Activated T-helper 1 cell treated with Interleukin-2 at 50 U/mL for 16 hours (primary cell): ENCODE measurements around the gene HIVEP3.

Source experiments
- DNase-seq: peaks from one replicate; pipeline ENCODE4 v3.0.0-alpha.2; 2020; ENCODE audit warnings: low read depth

Gene HIVEP3

DNA sequence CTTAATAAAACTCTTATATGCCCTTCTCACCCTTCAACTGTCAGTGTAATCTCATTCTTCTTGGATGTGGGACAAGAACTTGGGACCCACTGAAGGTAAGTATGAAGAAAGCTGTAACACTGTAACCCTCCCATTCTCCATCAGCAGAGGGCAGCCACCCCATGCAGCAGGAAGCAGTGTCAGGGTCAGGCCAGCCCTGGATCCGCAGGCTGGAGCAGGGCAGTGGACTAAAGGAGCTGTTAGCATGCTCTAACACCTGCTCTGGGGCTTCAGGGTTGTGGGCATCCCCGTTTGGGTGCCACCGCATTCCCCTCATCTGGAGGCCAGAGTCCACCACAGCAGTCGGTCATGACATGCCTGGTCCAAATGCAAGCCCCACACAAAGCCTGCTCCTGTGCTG lies 156.5 kb downstream of the HIVEP3 start:
- DNase-seq = no peak

DNA sequence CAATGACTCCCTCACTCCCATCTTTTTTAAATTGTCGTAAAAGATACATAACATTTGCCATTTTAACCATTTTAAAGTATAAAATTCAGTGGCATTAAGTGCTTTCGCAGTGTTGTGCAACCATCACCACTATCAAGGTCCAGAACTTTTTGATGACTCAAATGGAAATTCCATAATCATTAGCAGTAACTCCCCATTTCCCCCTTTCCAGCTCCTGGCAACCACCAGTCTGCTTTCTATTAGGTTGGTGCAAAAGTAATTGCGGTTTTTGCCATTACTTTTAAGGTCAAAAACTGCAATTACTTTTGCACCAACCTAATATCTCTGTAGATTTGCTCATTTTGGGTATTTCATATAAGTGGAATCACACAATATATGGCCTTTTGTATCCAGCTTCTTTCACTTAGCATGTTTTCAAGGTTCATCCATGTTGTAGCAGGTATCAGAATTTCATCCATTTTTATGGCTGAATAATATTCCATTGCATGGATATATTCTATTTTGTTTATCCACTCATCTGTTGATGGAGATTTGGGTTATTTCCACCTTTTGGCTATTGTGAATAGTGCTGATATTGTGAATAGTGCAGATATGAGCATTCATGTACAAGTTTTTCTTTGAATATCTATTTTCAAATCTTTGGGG lies 159.7 kb downstream of the HIVEP3 start:
- DNase-seq = no peak

DNA sequence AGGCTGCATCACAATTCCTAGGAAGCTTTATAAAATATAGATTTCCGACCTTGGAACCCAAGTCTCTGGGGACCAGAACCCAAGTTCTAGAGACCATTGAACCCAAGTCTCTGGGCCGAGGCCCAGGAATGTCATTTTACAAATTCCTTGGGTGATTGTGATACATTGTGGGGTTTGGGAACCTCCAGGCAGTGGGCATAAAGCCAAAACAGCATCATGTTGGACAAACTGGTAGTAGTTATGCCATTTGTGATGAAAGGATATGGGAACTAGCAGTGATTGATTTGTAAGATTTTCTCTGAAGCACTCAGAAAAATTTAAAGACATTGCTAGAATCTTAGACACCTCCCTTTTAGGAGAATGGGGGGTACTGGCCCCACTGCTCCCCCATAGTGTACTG lies 160.2 kb downstream of the HIVEP3 start:
- DNase-seq = no peak

DNA sequence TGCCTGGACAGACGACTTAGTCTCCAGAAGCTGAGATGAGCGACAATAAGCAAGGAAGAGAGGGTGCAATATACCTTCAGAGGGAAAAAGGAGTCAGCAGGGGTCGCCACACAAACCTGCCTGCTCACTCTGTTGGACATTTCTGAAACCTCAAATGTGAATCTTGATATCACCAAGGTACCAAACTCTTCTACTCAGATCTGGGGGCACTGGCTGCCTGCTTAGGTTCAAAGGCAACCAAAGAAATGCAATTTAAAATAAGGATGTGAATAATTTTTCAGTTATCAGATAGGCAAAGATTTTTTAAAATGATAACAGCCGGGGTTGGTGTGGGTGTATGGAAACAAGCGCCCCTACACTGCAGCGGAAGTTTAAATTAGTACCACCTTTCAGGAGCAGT lies 164.2 kb downstream of the HIVEP3 start:
- no peak for DNase-seq

DNA sequence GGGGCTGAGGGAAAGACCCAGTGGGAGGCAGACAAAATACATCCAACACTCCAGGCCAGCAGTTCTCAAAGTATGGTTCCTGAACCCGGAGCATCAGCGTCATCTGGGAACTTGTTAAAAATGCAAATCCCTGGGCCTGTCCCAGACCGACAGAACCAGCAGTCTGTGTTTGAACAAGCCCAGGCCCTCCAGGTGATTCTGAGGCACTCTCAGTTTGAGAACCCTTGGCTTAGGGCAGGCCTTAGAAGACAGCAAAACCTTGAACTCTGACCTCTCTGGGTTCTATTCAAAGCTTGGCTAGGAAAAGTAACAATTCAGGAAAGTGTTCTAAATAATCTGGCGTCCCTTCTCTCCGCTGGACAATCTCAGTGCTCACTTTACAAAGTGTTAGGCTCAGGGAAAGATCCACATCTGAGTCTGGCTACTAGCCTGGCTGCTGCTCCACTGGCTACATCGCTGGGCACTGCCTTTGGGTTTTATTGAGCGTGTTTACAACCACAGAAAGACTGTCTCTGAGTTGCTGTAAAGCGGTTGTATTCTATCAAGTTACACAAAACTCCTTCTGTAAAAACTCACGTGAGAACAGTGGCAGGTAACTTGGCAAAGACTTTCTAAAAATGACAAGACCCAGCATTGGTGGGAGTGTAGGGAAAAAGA lies 166.1 kb downstream of the HIVEP3 start:
- DNase-seq = no peak

DNA sequence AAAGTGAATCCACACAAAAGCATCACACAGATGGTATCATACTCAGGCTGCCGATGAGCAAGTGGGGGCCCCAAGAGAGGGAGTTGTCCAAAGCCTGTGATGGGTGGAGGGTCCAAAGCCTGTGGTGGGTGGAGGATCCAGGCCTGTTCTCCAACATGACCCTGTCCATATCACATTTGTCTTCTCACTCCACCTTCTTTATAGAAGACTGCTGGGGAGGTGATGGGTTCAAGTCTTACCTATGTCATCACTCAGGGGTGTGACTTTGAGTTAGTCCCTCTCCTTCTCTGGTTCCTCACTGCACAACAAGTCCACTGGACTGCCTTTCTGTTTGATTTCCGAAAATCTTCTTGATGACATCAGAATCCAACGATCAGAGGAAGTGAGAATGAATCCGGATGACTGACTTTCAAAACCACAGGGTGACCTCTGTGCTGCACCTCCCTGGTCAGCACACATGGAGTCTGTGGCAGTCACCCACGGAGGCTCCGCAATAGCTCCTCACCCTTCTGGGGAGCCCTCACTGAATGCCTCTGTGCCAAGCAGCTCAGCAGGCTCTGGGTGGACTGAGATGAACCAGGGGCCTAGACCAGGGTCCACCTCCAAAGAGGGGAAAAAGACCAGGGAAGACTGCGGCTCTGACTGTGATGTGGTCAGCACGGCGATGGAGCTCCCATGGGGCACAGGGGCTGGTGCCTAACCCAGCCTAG lies 166.8 kb downstream of the HIVEP3 start:
- DNase-seq = no peak

DNA sequence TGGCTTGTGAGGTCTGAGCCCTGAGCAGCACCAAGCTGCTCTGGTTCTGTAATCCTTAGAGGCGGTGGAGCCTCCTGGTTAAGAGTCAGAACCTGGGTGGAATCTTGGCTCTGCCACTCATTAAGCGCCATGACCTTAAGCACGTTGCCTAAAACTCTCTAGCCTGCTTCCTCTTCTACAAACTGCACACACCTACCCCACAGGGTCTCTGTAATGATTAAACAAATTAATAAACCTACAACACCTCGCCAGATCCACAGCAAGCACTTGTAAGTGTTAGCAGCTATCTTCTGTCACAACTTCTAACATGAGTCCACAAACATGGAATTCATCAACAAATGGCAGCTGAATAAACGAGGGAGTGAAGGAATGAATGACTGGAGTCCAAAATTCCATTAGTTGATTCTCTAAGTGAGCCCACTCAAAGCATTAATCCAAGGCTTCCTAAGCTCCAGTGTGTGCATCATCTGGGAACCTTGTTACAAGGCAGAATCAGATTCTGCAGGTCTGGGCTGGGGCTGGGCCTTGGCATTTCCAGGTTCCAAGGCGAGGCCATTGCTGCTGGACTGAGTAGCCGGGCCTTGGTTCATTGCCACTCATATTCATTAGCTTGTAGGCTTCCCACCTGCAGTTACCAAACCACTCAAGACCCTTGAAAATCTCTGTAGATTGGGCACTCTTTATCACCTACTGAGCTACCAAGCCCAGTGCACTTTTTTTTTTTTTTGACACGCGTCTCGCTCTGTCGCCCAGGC lies 168.6 kb downstream of the HIVEP3 start:
- DNase-seq = no peak

DNA sequence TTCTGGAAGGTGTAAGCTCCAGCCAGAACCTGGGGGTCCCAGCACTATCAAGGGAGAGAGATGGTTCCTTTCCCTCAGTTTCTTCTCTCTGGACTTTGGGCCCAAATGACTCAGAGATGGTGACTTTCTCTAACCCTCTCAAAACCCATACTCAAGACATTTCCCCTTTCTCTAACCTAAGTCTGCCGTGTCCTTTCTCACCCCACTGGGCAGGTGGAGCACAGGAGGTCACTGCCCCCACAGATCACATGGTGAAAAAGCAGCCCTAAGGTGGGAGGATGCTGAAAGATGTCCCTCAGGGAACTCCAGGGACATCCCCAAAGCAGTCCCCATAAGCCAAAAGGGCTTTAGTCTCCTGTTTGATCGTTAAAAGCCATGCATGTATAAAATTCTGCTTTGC lies 173.7 kb downstream of the HIVEP3 start:
- DNase-seq = no peak

DNA sequence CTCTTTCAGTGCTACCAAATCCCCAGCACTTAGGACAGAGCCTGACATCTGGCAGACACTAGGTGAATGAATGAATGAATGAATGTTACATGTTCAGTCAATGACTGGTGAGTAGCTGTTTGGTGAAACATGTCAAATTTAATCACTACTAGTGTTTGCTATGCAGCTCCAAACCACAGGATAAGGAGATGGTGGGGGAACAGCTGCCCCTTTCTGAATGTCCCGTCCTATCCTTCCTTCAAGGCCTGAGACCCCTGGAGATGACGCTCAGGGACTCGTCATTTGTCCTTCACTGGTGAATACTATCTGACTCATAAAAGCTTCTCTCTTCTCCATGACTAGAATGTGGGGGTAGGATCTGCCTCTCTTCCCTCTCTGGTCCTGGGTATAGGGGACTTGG lies 175.4 kb downstream of the HIVEP3 start:
- DNase-seq = no peak

DNA sequence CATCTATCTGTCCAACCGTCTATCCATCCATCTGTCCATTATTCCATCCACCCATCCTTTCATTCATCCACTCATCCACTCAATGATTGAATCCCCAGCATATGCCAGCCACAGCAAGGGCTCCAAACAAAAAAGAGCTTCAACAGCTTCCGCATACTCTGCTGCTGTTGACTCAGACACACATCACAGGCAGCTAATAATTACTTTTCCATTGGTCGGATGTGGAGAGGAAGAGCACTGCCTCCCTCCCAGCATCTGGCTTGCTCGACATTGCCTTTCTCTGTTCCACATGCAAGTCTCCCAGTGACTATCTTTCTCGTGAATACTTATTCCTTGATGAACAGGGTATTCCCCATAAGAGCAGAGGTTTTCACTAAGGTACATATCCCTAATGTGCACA lies 176.5 kb downstream of the HIVEP3 start:
- DNase-seq = no peak

DNA sequence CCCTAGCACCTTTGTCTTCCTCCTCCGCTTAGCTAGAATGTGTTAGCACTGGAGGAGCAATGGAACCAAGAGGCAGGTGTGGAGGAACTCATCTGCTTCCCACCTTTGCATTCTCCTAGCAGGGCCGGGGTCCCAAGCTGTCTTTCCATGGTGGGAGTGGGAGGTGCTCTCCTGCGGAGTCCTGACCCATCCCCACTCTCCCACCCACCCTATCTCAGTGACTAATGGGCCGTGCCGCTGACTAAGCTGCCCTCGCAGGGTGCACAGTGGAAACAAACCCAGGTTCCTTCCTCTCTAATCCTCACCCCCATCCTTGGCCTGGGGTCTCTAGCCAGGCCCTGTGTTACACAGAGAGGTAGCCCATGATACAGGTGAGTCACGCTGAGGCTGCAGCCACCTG lies 177.5 kb downstream of the HIVEP3 start:
- DNase-seq = no peak

DNA sequence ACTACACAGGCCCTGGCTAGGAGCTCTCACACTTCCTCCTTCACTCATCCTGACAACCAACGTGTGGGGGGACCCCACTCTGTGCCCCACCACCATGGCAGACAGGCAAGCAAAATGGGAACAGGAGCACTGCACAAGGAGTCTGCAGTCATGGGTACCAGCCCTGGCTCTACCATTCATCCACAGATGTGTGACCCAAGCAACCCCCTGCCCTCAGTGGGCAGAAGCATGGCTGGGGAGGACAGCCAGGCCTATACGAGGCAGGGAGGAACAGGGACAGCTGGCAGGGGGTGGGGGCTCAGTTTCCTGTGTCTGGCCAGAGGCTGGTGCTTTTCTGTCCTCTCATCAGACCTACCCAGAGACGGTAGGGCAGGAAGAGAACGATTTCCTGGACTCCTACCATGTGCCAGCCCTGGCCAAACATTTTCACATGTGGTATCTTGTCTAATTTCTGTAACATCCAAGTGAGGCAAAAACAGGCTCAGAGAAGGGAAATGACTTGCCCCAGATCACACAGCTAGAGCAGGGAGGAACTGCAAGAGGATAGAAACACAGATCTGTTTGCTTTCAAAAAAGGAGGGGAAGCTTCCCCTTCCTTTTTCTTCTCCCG lies 178.0 kb downstream of the HIVEP3 start:
- DNase-seq = no peak

DNA sequence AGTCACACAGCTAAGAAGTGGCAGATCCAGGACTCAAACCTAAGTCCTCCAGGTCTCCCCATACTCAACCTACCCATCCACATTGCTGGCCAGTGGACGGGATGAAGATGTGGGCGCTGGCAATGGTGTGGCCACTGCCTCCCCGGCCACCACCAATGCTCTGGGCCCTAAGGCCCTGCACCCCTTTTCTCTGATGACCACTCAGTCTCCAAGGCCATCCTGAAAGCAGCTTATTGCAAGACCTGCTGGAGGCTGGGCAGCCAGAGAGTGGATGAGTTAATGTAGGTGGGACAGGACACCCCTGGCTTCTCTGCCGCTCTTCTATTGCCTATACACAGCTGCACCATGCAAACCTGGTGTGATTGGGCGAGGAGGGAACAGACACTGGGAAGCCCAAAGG lies 178.7 kb downstream of the HIVEP3 start:
- DNase-seq = no peak

DNA sequence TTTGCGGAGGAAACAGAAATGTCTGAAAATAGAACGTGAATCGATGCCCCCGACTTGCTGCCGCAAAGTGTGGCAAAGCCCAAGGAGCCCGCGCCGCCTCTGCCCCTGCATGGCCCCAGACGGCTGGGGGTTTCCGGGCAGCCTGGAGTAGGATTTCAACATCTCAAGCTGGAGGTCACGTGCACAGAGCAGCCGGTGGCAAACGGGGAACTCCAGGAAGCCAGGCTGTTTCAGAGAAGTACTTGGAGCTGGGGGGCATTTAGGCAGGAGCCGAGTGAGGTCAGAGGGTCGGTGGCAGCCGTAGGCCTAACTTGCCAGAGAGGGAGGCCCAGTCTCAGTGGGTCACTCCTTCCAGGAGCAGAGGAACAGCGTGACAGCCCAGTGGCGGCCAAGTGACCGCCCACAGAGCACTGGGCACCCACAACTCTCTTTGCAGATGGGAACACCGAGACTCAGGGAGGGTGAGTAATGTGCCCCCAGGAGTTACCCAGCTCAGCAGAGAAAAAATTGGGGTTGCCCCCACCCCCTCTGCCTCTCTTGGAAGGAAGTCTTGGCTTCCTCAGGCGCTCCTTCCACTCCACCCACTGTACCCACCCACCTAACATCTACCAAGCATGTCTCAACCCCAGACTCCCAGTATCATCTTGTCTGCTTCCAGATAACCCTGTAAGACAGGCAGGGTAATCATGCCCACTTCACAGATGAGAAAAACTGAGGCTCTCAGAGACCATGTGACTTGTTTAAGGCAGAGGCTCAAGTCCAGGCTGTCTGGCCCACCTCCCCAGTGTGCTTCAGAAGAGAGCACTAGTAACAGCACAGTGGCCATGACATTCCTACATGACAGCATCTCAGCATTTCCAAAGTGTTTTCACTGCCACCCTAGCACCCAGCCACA lies 179.4 kb downstream of the HIVEP3 start:
- DNase-seq = peak; percentile 25

DNA sequence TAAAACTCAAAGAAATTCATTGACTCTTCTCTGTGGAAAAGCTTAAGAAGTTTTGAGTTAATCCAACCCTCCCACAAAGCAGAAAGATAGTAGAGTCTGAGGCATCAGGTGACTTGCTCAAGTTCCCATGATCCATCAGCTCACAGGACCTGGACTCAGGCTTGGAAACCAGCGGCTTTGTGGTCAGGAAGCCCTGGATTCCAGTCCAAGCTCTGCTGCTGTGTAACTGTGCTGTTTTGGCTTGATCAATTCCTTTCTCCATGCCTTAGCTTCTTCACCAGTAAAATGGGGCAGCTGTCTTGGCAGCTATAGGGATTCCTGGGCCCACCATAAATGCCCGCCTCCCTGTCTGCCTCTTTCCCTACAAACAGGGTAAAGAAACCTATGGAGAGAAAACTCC lies 180.2 kb downstream of the HIVEP3 start:
- DNase-seq = no peak

DNA sequence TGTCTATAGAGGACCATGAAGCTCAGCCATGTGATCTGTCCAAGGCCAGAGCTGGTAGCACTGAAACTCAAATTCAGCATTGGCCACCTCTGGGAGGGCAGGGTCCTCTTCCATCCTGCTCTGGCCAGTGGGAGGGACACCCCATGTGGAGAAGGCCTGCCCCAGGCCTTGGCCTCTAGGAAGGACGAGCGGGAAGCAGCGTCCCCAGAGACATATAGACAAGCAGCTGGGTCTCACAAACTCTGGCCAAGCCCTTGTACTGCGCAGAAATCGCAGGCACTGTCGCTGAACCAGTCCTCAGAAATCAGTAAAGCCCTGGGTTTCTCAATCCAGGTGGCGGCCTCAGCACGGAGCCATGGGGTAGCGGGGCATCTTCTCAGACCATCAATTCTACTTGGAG lies 180.7 kb downstream of the HIVEP3 start:
- no peak for DNase-seq

DNA sequence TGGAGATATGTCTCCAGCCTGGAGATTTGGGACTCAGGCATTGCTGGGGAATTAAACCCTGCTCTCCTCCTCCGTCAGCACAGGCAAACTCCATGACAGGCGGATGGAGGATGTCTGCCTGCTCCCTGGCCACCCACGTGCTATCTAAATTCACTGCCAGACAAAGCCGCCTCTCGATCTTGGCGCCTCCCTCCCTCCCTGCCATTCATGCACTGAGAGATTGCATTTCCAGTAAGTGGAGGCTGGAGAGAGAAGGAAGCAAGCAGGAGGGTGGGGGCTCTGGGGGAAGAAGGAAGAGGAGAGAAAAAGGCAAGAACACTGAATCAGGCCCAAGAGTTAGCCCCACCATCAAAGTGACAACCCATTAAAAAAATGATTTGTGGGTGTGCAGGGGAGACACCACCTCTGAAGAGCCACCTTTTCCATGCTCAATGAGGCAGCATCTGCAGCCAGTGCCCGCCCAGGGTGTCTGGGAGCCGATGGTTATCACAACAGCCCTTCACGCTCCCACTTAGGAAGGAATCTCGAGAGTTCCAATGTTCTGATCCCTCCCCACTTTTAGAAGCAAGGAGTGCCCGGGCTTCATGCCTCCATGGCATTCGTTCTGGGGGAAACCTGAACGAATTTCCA lies 183.0 kb downstream of the HIVEP3 start:
- DNase-seq = no peak

DNA sequence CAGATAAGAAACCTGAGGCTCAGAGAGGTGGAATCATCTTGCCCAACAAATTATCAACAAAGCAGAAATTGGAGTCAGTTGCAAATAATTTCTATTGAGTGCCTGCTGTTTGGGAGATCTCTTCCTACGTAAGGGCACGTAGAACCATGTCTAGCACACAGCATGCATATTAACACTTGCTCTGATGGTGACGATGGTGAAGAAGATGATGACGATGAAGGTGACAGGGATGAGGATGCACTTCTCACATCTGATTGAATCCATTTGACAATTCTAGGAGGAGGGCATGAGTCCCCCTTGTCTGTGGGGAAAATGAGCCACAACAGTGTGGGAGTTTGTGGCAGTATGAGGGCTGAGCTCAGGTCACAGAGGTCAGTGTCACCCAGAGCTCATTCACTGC lies 183.6 kb downstream of the HIVEP3 start:
- DNase-seq = no peak

DNA sequence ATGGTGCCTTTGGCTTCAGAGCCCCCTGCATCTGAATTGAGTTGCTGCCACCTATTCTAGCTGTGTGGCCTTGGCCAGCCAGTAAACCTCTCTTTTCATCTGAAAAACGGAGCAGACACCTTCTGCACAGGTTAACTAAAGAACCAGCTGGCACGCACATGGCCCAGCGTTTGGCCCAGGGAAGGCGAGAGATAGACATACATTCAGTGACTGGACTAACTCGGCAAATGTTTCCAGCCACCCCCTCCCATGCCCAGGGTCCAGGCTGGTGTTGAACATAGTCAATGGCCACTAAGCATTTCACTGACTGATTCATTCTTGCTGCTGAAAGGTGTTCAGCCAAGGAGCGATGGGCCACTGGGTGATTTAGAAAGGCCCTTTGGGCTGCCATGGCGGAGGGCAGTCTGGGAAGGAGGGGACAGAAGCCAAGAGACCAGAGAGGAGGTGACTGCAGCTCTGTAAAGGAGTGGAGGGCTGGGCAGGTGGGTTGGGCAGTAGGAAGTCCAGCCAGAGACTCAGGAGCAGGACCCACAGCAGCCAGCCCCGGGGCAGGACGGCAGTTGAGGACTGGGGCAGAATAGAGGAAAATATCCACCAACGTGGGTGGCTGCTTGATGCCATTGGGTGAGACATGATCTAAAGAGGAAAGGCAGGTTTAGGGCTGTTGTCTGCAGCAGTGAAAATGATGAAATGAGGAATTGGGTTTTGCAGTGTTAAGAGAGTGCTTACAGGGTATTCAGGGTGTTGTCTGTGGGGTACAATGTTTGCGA lies 184.3 kb downstream of the HIVEP3 start:
- DNase-seq = no peak

DNA sequence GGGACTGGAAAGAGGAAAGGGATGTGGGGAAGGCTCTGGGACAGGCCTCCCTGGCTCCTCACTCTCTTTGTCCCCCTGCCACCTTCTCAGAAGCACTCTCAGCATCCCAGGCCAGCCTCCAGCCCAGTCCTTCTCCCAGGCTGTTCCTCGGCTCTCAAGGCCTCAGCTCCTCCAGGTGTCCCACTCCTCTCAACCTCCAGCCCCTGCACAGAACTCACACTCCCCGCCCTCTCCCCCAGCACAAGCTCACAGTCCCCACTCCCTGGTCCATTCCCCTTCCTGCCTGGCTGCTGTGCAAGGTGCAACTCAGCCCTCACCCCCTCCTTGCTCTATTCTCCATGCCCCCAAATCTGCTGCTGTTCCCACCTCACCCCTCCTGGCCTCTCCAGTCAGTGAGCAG lies 185.0 kb downstream of the HIVEP3 start:
- no peak for DNase-seq
